Cardiac muscle cell (in vitro differentiated cells and primary cell): ENCODE results near the gene PCDH1. TPM values are rescaled to one million over a fixed set of nuclear protein-coding genes. Genes with fewer than 3 reads are reported as not detected.

ENCODE experiments used
- DNase-seq, 2 donors: peaks; one replicate each; pipeline versions ENCODE4 v3.0.0 to v3.0.0-alpha.2; 2010 to 2017; ENCODE audit warnings: low read depth in 1 of 2, low spot score in 1 of 2
- H3K27ac ChIP-seq: fragments of 200-600 bp; sonication (generic); 2 replicates; pipeline ENCODE4 v1.5.1; 2016
- H3K27me3 ChIP-seq: fragments of 200-600 bp; sonication (generic); 2 replicates; pipeline ENCODE4 v1.6.0; 2016; ENCODE audit warnings: control low read depth
- H3K36me3 ChIP-seq: fragments of 200-600 bp; sonication (generic); 2 replicates; pipeline ENCODE4 v1.5.1; 2016; ENCODE audit warnings: control low read depth
- H3K4me1 ChIP-seq: fragments of 200-600 bp; sonication (generic); 2 replicates; pipeline ENCODE4 v1.8.1; 2017; ENCODE audit warnings: low read depth, mild to moderate bottlenecking, mixed run types
- H3K4me3 ChIP-seq: fragments of 200-600 bp; sonication (generic); 2 replicates; pipeline ENCODE4 v1.5.1; 2016; ENCODE audit warnings: mild to moderate bottlenecking
- H3K9me3 ChIP-seq: fragments of 200-600 bp; sonication (generic); 2 replicates; pipeline ENCODE4 v1.5.1; 2017; ENCODE audit warnings: low read depth, mild to moderate bottlenecking, control low read depth
- CTCF ChIP-seq: IDR thresholded peaks from 2 replicates; pipeline ENCODE4 v1.5.1; 2012; ENCODE audit warnings: low read depth, mild to moderate bottlenecking, low read length
- polyA plus RNA-seq: library from polyadenylated mRNA; unstranded; fragments of >200 nt; fragmentation: Nextera tagmentation; extraction: Ambion mirVana; gene quantifications from 2 replicates; pipeline ENCODE4 v1.2.1, GENCODE V29; 2016
- total RNA-seq: library from RNA; depleted of rRNA; stranded (reverse); fragments of >200 nt; gene quantifications from 2 replicates; pipeline ENCODE4 v1.2.3, GENCODE V29; 2016

PCDH1 gene
- total and polyA plus RNA-seq, 2 experiments from 2014 or later, result 0.63 to 0.77 TPM

DNA sequence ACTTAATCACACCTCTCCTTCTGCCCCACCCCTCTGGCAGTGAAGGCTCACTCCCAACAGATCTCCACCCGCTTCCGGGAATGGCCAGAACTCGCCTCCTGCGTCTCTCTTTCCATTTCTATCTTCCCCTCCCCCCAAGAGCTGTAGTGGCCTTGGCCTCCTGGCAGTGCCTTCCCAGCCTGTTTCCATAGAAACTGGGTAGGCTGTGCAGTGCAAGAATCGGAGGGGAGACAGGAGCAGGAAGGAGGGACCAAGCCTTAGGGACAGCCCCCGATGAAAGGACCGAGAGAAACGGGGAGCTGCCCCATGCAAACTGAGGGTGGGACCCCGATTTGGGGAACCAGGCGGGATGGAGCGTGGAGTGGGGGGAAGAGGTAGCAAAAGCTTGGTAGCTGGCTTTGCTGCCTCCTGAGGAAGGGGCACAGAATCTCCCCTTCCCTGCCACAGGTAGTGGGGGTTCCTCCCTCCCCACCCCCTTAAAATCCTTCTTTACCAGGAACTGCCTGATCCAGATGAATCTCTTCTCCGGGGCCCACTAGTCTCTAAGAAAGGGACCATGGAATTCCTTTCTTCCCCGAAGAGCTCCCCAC lies 4.5 kb upstream of the PCDH1 start:
- no peak for TF ChIP-seq CTCF
- Histone ChIP-seq H3K36me3 (no peaks in the 10 kb centered on the region), H3K27ac (no peak overlapping the region), H3K4me1 (no peaks in the 10 kb centered on the region), H3K27me3 (peaks cover 69% of the 10 kb centered on the region), H3K4me3 (no peak overlapping the region), H3K9me3 (no peaks in the 10 kb centered on the region)
- no peak for DNase-seq

GRCh38 chr5:141881886-141882285 lies 3.7 kb upstream of the PCDH1 start:
- peaks cover 77% of the 10 kb centered on the region for H3K27me3 ChIP-seq
- H3K4me3 ChIP-seq, result no peak overlapping the region

DNA sequence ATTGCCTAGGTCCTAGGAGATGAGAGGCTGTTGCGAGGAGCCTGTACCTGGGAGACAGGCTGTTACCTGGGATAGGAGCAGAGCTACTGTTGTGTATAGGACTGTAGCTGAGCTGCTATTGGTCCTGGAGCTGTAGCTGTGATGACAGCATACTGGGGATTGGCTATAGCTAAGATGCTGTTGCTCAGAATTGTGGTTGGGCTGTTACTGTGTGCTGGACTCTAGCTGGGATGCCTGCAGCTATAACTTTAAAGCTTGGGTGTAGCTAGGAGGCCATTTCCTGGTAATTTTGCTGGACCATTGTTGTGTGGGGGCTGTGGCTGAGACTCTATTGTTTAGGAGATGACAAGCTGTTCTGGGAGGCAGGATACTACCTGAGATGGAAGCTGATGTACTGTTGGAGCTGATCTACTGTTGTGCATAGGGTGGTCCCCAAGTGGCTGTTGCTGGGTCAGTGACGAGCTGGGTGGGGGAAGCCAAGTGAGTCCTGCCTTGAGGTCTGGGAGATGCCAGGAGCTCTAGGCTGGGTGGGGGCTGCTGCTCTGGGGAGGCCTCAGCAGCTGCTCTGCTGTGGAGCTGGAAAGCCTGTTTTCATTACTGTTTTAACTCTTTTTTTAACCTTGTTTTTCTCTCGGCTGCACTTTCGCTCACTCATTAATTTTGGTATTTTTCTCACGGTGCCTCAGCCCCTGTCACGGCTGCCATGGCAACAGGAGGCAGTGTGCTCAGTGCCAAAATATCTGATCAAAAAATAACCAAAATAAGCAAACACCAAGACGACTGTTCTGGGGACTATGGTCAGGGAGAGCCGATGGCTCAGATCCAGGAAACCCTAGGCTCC lies 3.0 kb upstream of the PCDH1 start:
- Histone ChIP-seq H3K27ac (no peak overlapping the region), H3K9me3 (no peaks in the 10 kb centered on the region), H3K4me3 (no peak overlapping the region), H3K36me3 (no peaks in the 10 kb centered on the region), H3K27me3 (peaks cover 84% of the 10 kb centered on the region), H3K4me1 (peaks cover 7% of the 10 kb centered on the region)
- TF ChIP-seq CTCF, result no peak
- DNase-seq, result no peak

More at GRCh38 chr5:141881886-141882285, 3.7 kb upstream of the PCDH1 start:
- Histone ChIP-seq H3K9me3 (no peaks in the 10 kb centered on the region), H3K4me1 (peaks cover 2% of the 10 kb centered on the region), H3K27ac (no peak overlapping the region), H3K36me3 (no peaks in the 10 kb centered on the region)
- no peak for TF ChIP-seq CTCF
- DNase-seq, result no peak

DNA sequence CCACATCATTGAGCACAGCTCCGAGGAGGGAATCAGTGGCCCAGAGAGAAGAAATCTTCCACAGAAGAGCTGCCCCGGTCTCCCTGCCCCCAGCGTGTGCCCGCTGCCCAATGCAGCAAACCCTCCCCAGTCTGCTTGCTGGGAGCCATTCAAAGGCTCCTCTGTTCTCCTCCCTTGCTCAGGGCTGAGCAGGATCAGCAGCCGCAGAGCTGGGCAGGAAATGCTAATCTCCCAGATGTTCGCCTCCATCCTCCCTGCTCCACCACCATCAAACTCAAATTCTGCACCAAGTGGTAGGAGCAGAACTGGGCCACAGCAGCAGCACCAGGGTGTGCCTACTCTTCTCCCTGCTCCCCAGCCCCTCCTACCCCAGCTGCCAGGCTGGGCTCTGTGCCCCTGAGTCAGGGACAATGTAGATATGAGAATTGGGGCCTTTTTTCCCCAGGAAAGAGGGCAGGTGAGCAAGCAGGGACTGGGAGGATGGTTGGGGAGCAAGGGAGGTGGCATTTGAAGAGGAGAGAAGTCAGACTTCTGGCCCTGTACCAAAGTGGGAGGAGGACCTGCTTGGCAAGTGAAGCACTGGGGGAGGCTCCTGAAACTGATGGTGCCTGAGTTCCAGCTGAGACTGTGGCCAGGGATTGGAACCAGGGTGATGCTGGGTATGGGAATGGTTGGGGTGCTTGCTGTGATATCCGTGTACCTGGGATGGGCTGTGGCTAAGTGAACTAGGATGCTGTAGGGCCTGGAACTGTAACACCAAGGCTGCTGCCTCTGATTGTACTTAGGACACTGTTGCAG lies 1.9 kb upstream of the PCDH1 start:
- Histone ChIP-seq H3K27me3 (peaks cover 87% of the 10 kb centered on the region), H3K4me3 (no peak overlapping the region), H3K4me1 (peaks cover 7% of the 10 kb centered on the region), H3K27ac (no peak overlapping the region), H3K9me3 (no peaks in the 10 kb centered on the region), H3K36me3 (no peaks in the 10 kb centered on the region)
- no peak for TF ChIP-seq CTCF
- DNase-seq, result no peak

DNA sequence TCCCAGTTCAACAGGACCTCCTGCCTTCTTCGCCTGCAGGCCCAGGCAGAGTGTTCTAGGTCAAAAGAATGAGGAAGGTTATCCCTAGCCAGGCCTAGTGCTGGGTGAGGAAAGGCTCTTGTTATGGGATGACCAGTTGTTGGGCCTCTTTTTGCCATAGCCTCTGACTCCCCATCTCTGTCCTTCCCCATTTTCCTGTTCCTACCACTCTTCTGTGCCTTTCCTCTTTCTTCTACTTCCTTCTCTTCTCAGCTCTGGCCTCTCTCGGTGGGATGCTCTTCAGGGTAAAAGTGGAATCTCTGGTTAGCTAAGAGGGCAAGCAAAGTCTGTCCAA lies 1.2 kb upstream of the PCDH1 start:
- Histone ChIP-seq H3K27ac (no peak overlapping the region), H3K27me3 (peaks cover 87% of the 10 kb centered on the region), H3K4me1 (peaks cover 7% of the 10 kb centered on the region), H3K36me3 (no peaks in the 10 kb centered on the region), H3K9me3 (no peaks in the 10 kb centered on the region), H3K4me3 (no peak overlapping the region)
- no peak for DNase-seq
- TF ChIP-seq CTCF, result no peak
